Kidney (tissue), 14 donors: Measurements from ENCODE around the gene PLXDC1. TPM values are rescaled to one million over a fixed set of nuclear protein-coding genes. Genes with fewer than 3 reads are reported as not detected.

Experiments
- DNase-seq, 5 donors: peaks; one replicate each; pipeline ENCODE4 v3.0.0-alpha.2; 2013 to 2020
- FAIRE-seq: peaks from 2 replicates; lab custom pipeline; 2012; peaks lifted over from hg19 to GRCh38; lab: Jason Lieb, UNC
- H3K27ac ChIP-seq, 2 donors: one replicate each; pipeline ENCODE4 v1.7.0; 2013; ENCODE audit warnings: low read depth in 2 of 2, low read length in 2 of 2, inconsistent platforms in 1 of 2
- H3K27me3 ChIP-seq: one replicate; pipeline ENCODE4 v1.7.1; 2013; ENCODE audit warnings: low read length, inconsistent platforms; ENCODE audit not compliant: control insufficient read depth, insufficient read depth
- H3K36me3 ChIP-seq, 3 donors: one replicate each; pipeline versions ENCODE4 v1.7.0 to v1.7.1; 2013; ENCODE audit warnings: low read length in 3 of 3, control low read depth in 1 of 3, inconsistent platforms in 1 of 3; ENCODE audit not compliant: insufficient read depth in 3 of 3, control insufficient read depth in 2 of 3
- H3K4me1 ChIP-seq, 3 donors: one replicate each; pipeline versions ENCODE4 v1.7.0 to v1.7.1; 2013; ENCODE audit warnings: low read length in 3 of 3, inconsistent platforms in 1 of 3, low read depth in 1 of 3; ENCODE audit not compliant: control insufficient read depth in 2 of 3, insufficient read depth in 2 of 3
- H3K4me3 ChIP-seq, 3 donors: one replicate each; pipeline versions ENCODE4 v1.7.0 to v1.8.1; 2013; ENCODE audit warnings: low read length in 3 of 3, control low read depth in 1 of 3, inconsistent platforms in 1 of 3
- H3K9ac ChIP-seq, 3 donors: one replicate each; pipeline versions ENCODE4 v1.7.0 to v1.7.1; 2013; ENCODE audit warnings: low read length in 3 of 3, control low read depth in 1 of 3, inconsistent platforms in 1 of 3
- H3K9me3 ChIP-seq, 3 donors: one replicate each; pipeline versions ENCODE4 v1.7.0 to v1.7.1; 2013; ENCODE audit warnings: low read length in 3 of 3, control low read depth in 1 of 3, inconsistent platforms in 1 of 3; ENCODE audit not compliant: control insufficient read depth in 2 of 3, insufficient read depth in 1 of 3
- intact Hi-C: fragments of 100-400 bp; cut with DNase I; formaldehyde crosslinking; loops from one replicate; pipeline ENCODE4 v1.11.1; 2022
- polyA plus RNA-seq: library from polyadenylated mRNA; stranded (reverse); fragments of 350-450 nt; fragmentation: Illumina TruSeq; extraction: RNeasy Lipid Tissue Mini Kit (QIAGEN cat#74804); gene quantifications from one replicate; pipeline ENCODE4 v1.2.3, GENCODE V29; 2014; ENCODE audit warnings: low read depth, low replicate concordance; ENCODE audit not compliant: insufficient read depth
- total RNA-seq: library from RNA; stranded (reverse); fragmentation: NEBNext Ultra II Directional; extraction: Animal tissue kit (Norgen Biotek cat#: 25700); gene quantifications from one replicate; pipeline ENCODE4 v1.2.1, GENCODE V29; 2021
- TF ChIP-seq, protein P1 (sequence below): IDR thresholded peaks from 3 replicates; pipeline ENCODE4 v1.5.1; 2012; ENCODE audit warnings: mild to moderate bottlenecking, moderate library complexity, borderline replicate concordance; ENCODE audit not compliant: insufficient read depth; ENCODE audit errors: extremely low read depth
- donor health status: control.
- donor health status: control.
- donor health status: control.
- donor health status: control.
- donor health status: control.
- donor health status: DM: yes; HTN: yes; CAD: no.
- donor health status: Normal renal cell carcinoma (clear cell type).

The PLXDC1 gene
- total and polyA plus RNA-seq, 2 donors from 2014 or later, result 4.5 to 11.1 TPM

DNA sequence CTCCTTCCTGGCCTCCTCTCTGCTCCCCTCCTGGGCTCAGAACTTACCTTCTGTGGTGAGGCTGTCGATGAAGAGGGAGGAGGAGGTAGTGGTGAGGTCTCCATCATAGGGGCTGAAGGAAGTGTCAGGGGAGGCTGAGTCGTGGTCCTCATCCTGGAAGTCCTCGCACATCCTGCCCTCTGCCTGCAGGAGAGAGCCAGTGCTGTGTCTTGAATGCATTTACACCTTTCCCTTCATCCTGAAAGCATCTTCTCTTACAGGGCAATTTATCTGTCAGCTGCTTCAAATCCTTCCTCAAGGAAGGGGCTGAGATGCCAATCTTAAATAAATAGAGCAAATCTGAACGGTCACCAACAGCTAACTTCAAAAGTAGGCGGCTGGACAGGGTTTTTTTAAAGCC is 73.6 kb downstream of the PLXDC1 start:
- Histone ChIP-seq H3K36me3 (no peaks in the 10 kb centered on the region), H3K4me3 (no peak overlapping the region), H3K4me1 (peaks cover 0 to 2% (median 0%) of the 10 kb centered on the region in 3 donors), H3K9me3 (no peaks in the 10 kb centered on the region), H3K27me3 (no peaks in the 10 kb centered on the region), H3K27ac (no peak overlapping the region), H3K9ac (no peak overlapping the region)
- intact Hi-C loops, result loop anchor here (10.0 kb wide), 1 partner anchor 67 kb away; no protein-coding TSS in a partner anchor
- DNase-seq (no peak), FAIRE-seq (no peak)
- TF ChIP-seq, protein P1, sequence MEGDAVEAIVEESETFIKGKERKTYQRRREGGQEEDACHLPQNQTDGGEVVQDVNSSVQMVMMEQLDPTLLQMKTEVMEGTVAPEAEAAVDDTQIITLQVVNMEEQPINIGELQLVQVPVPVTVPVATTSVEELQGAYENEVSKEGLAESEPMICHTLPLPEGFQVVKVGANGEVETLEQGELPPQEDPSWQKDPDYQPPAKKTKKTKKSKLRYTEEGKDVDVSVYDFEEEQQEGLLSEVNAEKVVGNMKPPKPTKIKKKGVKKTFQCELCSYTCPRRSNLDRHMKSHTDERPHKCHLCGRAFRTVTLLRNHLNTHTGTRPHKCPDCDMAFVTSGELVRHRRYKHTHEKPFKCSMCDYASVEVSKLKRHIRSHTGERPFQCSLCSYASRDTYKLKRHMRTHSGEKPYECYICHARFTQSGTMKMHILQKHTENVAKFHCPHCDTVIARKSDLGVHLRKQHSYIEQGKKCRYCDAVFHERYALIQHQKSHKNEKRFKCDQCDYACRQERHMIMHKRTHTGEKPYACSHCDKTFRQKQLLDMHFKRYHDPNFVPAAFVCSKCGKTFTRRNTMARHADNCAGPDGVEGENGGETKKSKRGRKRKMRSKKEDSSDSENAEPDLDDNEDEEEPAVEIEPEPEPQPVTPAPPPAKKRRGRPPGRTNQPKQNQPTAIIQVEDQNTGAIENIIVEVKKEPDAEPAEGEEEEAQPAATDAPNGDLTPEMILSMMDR, result no peak

DNA sequence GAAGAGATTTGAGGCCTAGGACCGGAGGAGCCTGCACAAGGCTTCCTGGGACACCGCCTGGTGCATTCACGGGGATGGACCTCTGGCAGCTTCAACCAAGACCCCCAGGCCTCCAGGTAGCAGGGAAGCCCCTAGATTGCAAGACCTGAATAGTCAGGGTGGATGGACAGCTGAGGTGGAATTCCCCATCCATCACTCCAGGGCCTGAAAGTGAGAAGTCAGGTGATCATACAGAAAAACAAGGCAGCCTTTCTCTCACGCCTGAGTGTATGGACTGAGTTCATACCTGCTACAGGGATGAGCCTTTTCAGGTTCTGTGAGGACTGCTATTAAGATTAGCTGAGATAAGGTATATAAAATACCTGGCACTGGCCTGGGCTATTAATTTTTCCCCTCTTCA is 74.2 kb downstream of the PLXDC1 start:
- no peak for DNase-seq

DNA sequence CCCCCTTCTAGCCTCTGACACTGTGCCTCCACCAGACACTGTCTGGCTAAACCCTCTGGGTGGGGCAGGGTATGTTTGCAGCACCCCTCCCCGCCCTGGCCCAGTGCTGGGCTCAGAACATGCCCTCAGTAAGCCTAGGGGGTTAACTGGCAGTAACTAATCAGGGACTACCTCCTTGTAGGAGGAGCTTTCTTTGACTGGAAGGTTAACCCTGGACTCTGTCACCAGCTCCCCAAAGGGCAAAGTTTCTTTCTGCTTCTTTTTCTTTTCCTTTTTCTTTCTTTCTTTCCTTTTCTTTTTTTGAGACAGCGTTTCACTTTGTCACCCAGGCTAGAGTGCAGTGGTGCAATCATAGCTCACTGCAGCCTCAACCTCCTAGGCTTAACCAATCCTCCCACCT is 76.8 kb downstream of the PLXDC1 start:
- TF ChIP-seq, protein P1, result no peak
- no peaks in the 10 kb centered on the region for H3K4me1 ChIP-seq
- DNase-seq (no peak), FAIRE-seq (no peak)
- intact Hi-C loops, result loop anchor here (10.0 kb wide), 1 partner anchor 70 kb away; no protein-coding TSS in a partner anchor
- H3K27ac ChIP-seq, result no peak overlapping the region
- no peaks in the 10 kb centered on the region for H3K27me3 ChIP-seq
- no peak overlapping the region for H3K9ac ChIP-seq
- no peaks in the 10 kb centered on the region for H3K36me3 ChIP-seq
- no peak overlapping the region for H3K4me3 ChIP-seq
- no peaks in the 10 kb centered on the region for H3K9me3 ChIP-seq

More for the DNA sequence above, 74.2 kb downstream of the PLXDC1 start:
- H3K9me3 ChIP-seq, result no peaks in the 10 kb centered on the region
- no peak for FAIRE-seq
- H3K27ac ChIP-seq, result no peak overlapping the region
- no peaks in the 10 kb centered on the region for H3K4me1 ChIP-seq
- intact Hi-C loops, result loop anchor here (10.0 kb wide), 1 partner anchor 68 kb away; no protein-coding TSS in a partner anchor
- no peak overlapping the region for H3K9ac ChIP-seq
- TF ChIP-seq, protein P1, result no peak
- H3K4me3 ChIP-seq, result no peak overlapping the region
- no peaks in the 10 kb centered on the region for H3K27me3 ChIP-seq
- H3K36me3 ChIP-seq, result no peaks in the 10 kb centered on the region

DNA sequence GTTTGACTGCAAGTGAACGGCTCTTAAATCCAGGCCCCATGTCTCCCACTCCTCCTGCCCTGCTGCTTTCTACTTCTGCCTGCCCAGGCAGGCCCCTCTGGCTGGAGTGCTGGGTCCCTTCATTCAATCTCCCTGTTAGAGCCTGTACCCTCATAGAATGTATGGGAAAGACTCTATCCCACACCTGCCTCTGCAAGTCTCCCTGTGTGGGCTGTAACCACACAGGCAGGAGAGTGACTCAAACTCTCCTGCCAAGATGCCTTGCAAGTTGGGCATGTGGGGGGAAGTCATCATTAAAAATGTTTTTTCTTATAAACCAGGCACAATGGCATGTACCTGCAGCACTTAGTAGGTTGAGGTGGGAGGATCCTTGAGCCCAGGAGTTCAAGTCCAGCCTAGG is 77.5 kb downstream of the PLXDC1 start:
- intact Hi-C loops, result loop anchor here (10.0 kb wide), 1 partner anchor 71 kb away; no protein-coding TSS in a partner anchor

More for the DNA sequence above, 77.5 kb downstream of the PLXDC1 start:
- no peak overlapping the region for H3K9ac ChIP-seq
- H3K9me3 ChIP-seq, result no peaks in the 10 kb centered on the region
- no peaks in the 10 kb centered on the region for H3K36me3 ChIP-seq
- TF ChIP-seq, protein P1, result no peak
- FAIRE-seq (no peak), DNase-seq (no peak)
- no peaks in the 10 kb centered on the region for H3K4me1 ChIP-seq
- no peaks in the 10 kb centered on the region for H3K27me3 ChIP-seq
- no peak overlapping the region for H3K27ac ChIP-seq
- H3K4me3 ChIP-seq, result no peak overlapping the region
